SK-N-DZ (cell line): ENCODE measurements around the gene RBAK.
"Not testable (repeated sequence)": the region's sequence is repeated elsewhere in the genome, so short reads cannot be mapped to it uniquely, and the experiment has no call there.

Source experiments
- DNase-seq: peaks from one replicate; pipeline ENCODE4 v3.0.0-alpha.2; 2015; ENCODE audit warnings: low spot score

The RBAK gene

DNA sequence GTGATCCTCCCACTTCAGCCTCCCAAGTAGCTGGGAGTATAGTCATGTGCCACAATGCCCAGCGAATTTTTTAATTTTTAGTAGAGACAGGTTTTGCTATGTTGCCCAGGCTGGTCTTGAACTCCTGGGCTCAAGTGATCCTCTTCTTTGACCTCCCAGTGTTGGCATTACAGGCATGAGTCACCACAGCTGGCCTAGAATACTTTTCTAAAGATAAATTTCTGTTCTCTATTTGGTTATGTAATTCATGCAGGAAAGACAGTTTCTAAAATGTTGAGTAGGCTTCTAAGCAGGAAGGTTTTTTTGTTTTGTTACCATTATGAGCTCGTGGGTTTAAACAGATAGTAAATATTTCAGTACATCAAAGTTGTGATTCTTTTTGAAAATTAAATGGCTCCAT is 5.0 kb downstream of the RBAK start:
- DNase-seq: no peak

GRCh38 chr7:5051731-5052130 is 6.1 kb downstream of the RBAK start:
- DNase-seq: not testable (repeated sequence)

- DNase-seq: no peak
Observed at GRCh38 chr7:5053175-5053574, 7.5 kb downstream of the RBAK start.

GRCh38 chr7:5063698-5064097 is 18.0 kb downstream of the RBAK start:
- DNase-seq: no peak

GRCh38 chr7:5064391-5065106 is 18.9 kb downstream of the RBAK start:
- no peak for DNase-seq

DNA sequence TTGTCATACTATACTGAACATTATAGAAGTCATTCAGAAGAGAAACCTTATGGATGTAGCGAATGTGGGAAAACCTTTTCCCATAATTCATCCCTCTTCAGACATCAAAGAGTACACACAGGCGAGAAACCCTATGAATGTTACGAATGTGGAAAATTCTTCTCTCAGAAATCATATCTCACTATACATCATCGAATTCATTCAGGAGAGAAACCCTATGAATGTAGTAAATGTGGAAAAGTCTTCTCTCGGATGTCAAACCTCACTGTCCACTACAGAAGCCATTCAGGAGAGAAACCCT is 19.4 kb downstream of the RBAK start:
- no peak for DNase-seq

DNA sequence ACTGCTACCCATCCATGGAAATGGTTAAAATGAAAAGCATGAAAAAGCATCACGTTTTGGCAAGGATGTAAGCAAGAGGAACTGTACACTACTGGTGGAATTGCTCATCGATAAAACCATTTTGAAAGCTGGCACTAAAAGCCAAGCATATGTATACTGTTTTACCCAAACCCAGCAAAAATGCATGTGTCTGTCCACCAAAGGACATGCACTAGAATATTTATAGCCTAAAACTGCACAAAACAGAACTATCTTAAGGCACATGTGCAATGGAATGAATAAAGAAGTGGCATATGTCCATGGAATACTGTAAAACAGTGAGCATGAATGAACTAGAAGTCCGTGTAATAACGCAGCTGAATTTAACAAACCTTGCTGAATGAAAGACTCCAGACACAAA is 22.9 kb downstream of the RBAK start:
- no peak for DNase-seq

GRCh38 chr7:5070206-5070605 is 24.5 kb downstream of the RBAK start:
- no peak for DNase-seq

- DNase-seq: not testable (repeated sequence)
Observed at GRCh38 chr7:5075187-5075586, 29.5 kb downstream of the RBAK start.

- DNase-seq: peak; percentile 37
Observed at GRCh38 chr7:5077740-5078139, 32.1 kb downstream of the RBAK start.

- DNase-seq: no peak
Observed at GRCh38 chr7:5082806-5083205, 37.1 kb downstream of the RBAK start.

GRCh38 chr7:5083311-5083711 is 37.7 kb downstream of the RBAK start:
- DNase-seq: peak; percentile 50

DNA sequence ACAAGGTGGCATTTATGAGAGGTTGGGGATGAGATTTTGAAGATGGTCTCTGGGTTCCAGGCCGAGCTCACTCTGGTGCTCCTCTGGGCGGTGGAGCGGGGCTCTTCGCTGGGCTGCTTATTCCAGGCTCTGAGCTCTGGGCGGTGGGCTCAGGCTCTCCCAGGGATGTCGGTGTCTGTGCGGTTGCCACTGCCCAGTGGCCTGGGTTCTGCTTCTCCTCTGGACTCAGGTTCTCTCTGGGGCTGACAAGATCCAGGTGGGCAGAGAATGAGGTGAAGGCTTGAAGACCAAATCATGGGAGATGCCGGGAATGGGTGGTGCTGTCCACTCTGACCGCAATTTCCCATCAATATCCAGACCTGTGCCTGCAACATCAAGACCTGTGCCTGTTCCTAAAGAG is 40.6 kb downstream of the RBAK start:
- no peak for DNase-seq

DNA sequence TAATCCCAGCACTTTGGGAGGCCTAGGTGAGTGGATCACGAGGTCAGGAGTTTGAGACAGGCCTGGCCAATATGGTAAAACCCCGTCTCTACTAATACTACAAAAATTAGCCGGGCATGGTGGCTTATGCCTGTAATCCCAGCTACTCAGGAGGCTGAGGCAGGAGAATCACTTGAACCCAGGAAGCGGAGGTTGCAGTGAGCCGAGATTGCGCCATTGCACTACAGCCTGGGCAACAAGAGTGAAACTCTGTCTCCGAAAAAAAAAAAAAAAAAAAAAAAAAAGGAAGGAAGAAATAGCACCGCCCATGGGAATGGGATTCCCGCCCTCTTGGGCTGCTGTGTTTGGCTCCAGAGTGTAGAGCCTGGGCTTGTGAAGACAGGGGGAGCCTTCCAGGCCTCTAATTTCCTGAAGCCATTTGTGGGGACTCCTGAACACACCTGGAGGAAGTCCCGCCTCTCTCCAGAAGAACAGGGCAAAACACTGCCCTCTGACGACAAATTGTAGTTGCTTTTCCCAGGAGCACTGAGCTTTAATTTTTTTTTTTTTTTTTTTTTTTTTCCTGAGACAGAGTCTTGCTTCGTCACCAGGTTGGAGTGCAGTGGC is 42.7 kb downstream of the RBAK start:
- DNase-seq: peak; percentile 45

GRCh38 chr7:5088906-5089305 is 43.2 kb downstream of the RBAK start:
- no peak for DNase-seq

DNA sequence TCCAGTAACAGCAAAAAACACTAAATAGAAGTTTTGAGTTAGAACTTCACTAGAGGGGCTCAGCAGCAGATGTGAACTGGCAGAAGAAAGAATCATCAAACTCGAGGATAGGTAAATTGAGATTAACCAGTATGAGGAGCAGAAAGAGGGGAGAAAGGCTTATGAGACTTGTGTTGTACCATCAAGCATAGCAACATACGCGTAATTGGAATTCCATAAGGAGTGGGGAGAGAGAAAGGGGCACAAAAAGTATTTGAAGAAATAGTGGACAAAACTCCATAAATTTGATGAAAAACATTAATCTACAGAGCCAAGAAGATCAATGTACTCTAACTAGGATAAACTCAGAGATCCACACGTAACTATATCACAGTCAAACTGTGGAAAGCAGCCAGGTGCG is 48.3 kb downstream of the RBAK start:
- no peak for DNase-seq

GRCh38 chr7:5094641-5095040 is 49.0 kb downstream of the RBAK start:
- no peak for DNase-seq

DNA sequence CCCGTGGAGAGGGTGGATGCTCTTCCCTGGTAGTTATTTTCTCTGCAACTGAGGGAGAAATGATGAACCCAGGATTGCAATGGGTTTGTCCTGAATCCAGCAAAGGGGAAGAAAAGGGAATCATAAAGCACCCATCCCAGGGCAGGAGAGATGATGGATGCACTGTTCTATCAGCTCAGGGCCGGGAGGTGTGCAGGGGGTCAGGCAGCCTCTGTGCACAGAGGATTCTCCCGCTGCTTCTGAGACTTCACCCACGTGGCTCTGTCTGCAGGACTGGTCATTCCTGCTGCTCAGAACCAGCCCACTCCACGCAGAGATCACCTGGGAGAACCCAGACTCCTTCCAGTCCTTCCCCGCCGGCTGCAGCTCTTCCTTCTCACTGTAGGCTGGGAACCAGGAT is 70.7 kb downstream of the RBAK start:
- no peak for DNase-seq

DNA sequence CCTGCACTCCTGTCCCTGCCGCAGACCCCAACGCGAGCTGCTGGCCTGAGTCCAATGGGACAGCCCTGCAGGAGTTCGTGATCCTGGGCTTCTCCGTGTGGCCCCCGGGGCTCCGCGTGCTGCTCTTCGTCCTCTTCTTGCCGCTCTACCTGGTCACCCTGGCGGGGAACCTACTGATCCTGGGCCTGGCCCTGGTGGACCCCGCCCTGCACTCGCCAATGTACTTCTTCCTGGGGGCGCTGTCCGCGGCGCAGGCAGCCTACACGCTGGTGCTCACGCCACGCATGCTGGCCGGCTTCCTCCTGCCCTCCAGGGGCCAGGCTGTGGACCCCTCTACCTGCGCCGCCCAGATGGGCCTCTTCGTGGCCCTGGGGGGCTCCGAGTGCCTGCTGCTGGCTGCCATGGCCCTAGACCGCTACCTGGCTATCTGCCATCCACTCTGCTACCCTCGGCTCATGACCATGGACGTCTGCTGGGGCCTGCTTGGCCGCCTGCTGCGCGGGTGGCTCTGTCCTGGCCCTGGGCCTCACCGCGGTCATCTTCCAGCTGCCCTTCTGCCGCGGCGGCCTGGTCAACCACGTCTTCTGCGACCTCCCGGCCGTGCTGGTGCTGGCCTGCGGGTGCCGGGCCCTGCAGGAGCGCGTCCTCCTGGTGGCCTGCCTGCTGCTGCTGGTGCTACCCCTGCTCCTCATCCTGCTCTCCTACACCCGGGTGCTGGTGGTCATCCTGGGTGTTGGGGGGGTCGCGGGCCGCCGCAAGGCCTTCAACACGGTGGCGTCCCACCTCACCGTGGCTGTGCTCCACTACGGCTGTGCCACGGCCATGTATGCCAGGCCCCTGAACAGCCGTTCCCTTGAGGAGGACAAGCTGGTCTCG is 71.7 kb downstream of the RBAK start:
- no peak for DNase-seq
